Measurements from ENCODE around the gene PSPH. TPM values are rescaled to one million over a fixed set of nuclear protein-coding genes. Genes with fewer than 3 reads are reported as not detected.
A peak's percentile ranks its signal among the peaks of the same experiment; 100 is the strongest.

The PSPH gene
- total and polyA plus RNA-seq, 10 of the 15 experiments (the other 5 are each of a cell fraction or from before 2014, with no cell fraction given): 5.2 to 36.4 (median 23.9) TPM

GRCh38 chr7:56063882-56064625 is 12.8 kb upstream of the PSPH start, which contains the start of gene SUMF2 (continued):
- TF ChIP-seq ATF3 (IDR thresholded peaks at IDR 0.05; ENCODE audit: borderline replicate concordance, extremely low read depth, low read depth, low read length): peak; percentile 13; the same call in 1 of the 2 replicates
- no peak for TF ChIP-seq ZBED1 (IDR thresholded peaks at IDR 0.05; ENCODE audit: borderline replicate concordance)
- TF ChIP-seq ZZZ3 (IDR thresholded peaks at IDR 0.05; ENCODE audit: control insufficient read depth, insufficient read length, low read depth): no peak
- TF ChIP-seq KDM1A (IDR thresholded peaks at IDR 0.05; ENCODE audit: borderline replicate concordance): no peak
- TF ChIP-seq ZNF207 (IDR thresholded peaks at IDR 0.05; ENCODE audit: borderline replicate concordance): no peak
- peak; percentile 75; the same call in 1 of the 3 replicates for TF ChIP-seq POU2F2 (IDR thresholded peaks at IDR 0.05; ENCODE audit: borderline replicate concordance, low read depth, low read length)
- peak; percentile 82 for TF ChIP-seq CHD2 (IDR thresholded peaks at IDR 0.05; ENCODE audit: borderline replicate concordance, low read depth, low read length)
- peak; percentile 88 for TF ChIP-seq MYC (IDR thresholded peaks at IDR 0.05; ENCODE audit: insufficient read depth, insufficient read length, insufficient replicate concordance, low read length, severe bottlenecking)
- TF ChIP-seq RAD21 (IDR thresholded peaks at IDR 0.05; ENCODE audit: insufficient read depth, low read depth, low read length): no peak
- peak; percentile 100 for TF ChIP-seq IKZF1 (conservative IDR thresholded peaks at IDR 0.05)
- no peak; a peak in 1 of 4 replicates for TF ChIP-seq IKZF2 (IDR thresholded peaks at IDR 0.05)
- peak; percentile 87 for TF ChIP-seq NKRF (conservative IDR thresholded peaks at IDR 0.05)
- TF ChIP-seq TAF1 (IDR thresholded peaks at IDR 0.05; ENCODE audit: borderline replicate concordance, low read depth, low read length): peak; percentile 59; the same call in 1 of the 2 replicates
- TF ChIP-seq POLR2AphosphoS2 (IDR thresholded peaks at IDR 0.05; ENCODE audit: low read depth, low read length): peak; percentile 94
- TF ChIP-seq PAX5 (IDR thresholded peaks at IDR 0.05; ENCODE audit: borderline replicate concordance, low read depth, low read length): peak; percentile 73; the same call in 1 of the 2 replicates
- no peak for TF ChIP-seq RAD51 (IDR thresholded peaks at IDR 0.05)
- TF ChIP-seq NFYA (IDR thresholded peaks at IDR 0.05; ENCODE audit: borderline replicate concordance, low read depth, low read length): no peak
- peak; percentile 27; the same call in 1 of the 2 replicates for TF ChIP-seq DPF2 (IDR thresholded peaks at IDR 0.05)
- peak; percentile 97 for TF ChIP-seq NRF1 (conservative IDR thresholded peaks at IDR 0.05; ENCODE audit: low read depth, low read length)
- peak in 1 of 2 experiments; percentile 65; a peak in 1 of 4 replicates for TF ChIP-seq BHLHE40 (IDR thresholded peaks at IDR 0.05; ENCODE audit: borderline replicate concordance in 1 of 2, low read depth in 2 of 2, low read length in 1 of 2)
- peak; percentile 90 for TF ChIP-seq PML (IDR thresholded peaks at IDR 0.05; ENCODE audit: low read length)
- no peak for TF ChIP-seq SIX5 (IDR thresholded peaks at IDR 0.05; ENCODE audit: low read depth, low read length, severe bottlenecking)
- peak; percentile 99 for TF ChIP-seq POLR2A (IDR thresholded peaks at IDR 0.05; ENCODE audit: low read depth, low read length)
- no peak for TF ChIP-seq ZNF217 (IDR thresholded peaks at IDR 0.05)
- peak; percentile 76 for TF ChIP-seq YY1 (IDR thresholded peaks at IDR 0.05; ENCODE audit: low read depth, low read length)
- TF ChIP-seq ZNF687 (IDR thresholded peaks at IDR 0.05): peak; percentile 90

Measured in GM12878 (cell line).